Stimulated activated naive B cell treated with anti-CD40 and anti-IgM and Interleukin-4, amounts not matched to agents 10 μg/mL and 1 μg/mL and 100 μg/mL, for 72 hours (primary cell): Measurements from ENCODE around the gene CIB2.

Experiments used
- ATAC-seq, 2 donors: fragments of 150-1000 bp; cut with Tn5 transposase; replicated peaks; 2 replicates each; pipeline ENCODE4 v1.10.0; 2021; ENCODE audit warnings: moderate library complexity in 1 of 2
- DNase-seq: peaks from one replicate; pipeline ENCODE4 v3.0.0; 2021
- H3K27ac Mint-ChIP-seq: one replicate; pipeline ENCODE4 v1.8.0; 2022; ENCODE audit warnings: mild to moderate bottlenecking, mixed read lengths
- H3K27me3 Mint-ChIP-seq, 2 donors: one replicate each; pipeline ENCODE4 v1.8.0; 2022; ENCODE audit warnings: mixed read lengths in 2 of 2
- H3K36me3 Mint-ChIP-seq, 2 donors: one replicate each; pipeline ENCODE4 v1.8.0; 2022; ENCODE audit warnings: mixed read lengths in 2 of 2, mild to moderate bottlenecking in 1 of 2
- H3K4me1 Mint-ChIP-seq, 2 donors: one replicate each; pipeline ENCODE4 v1.8.0; 2022; ENCODE audit warnings: mixed read lengths in 2 of 2, mild to moderate bottlenecking in 1 of 2
- H3K4me3 Mint-ChIP-seq, 2 donors: one replicate each; pipeline ENCODE4 v1.8.0; 2022; ENCODE audit warnings: mild to moderate bottlenecking in 2 of 2, mixed read lengths in 2 of 2, moderate library complexity in 1 of 2
- H3K9me3 Mint-ChIP-seq, 2 donors: one replicate each; pipeline ENCODE4 v1.8.0; 2022; ENCODE audit warnings: mixed read lengths in 2 of 2, mild to moderate bottlenecking in 1 of 2

Gene CIB2

GRCh38 chr15:78065973-78066946 lies 65.0 kb downstream of the CIB2 start:
- H3K27me3 Mint-ChIP-seq: no peaks in the 10 kb centered on the region
- H3K4me1 Mint-ChIP-seq: peaks cover 7 to 37% of the 10 kb centered on the region in 2 donors
- ATAC-seq (peak; percentile 85 to 86), DNase-seq (no peak)
- H3K9me3 Mint-ChIP-seq: no peaks in the 10 kb centered on the region
- peak overlapping the region; percentile 38 to 49 for H3K4me3 Mint-ChIP-seq
- peaks cover 0 to 1% of the 10 kb centered on the region in 2 donors for H3K36me3 Mint-ChIP-seq
- peak overlapping the region; percentile 4 for H3K27ac Mint-ChIP-seq

- Mint-ChIP-seq H3K27ac (peak overlapping the region; percentile 76), H3K27me3 (no peaks in the 10 kb centered on the region), H3K4me1 (peaks cover 9 to 39% of the 10 kb centered on the region in 2 donors), H3K9me3 (no peaks in the 10 kb centered on the region), H3K4me3 (peak overlapping the region in 1 of 2 donors; percentile 38), H3K36me3 (peaks cover 0 to 1% of the 10 kb centered on the region in 2 donors)
- no peak for DNase-seq
- no peak for ATAC-seq
These were observed 65.9 kb downstream of the CIB2 start for GRCh38 chr15:78065284-78065872.

- Mint-ChIP-seq H3K4me1 (peaks cover 17 to 39% of the 10 kb centered on the region in 2 donors), H3K9me3 (no peaks in the 10 kb centered on the region), H3K4me3 (no peak overlapping the region), H3K27ac (no peak overlapping the region), H3K36me3 (peaks cover 0 to 1% of the 10 kb centered on the region in 2 donors), H3K27me3 (no peaks in the 10 kb centered on the region)
- no peak for DNase-seq
- no peak for ATAC-seq
These were observed 66.7 kb downstream of the CIB2 start for GRCh38 chr15:78064544-78064943.

GRCh38 chr15:78063970-78064385 lies 67.3 kb downstream of the CIB2 start:
- no peaks in the 10 kb centered on the region for H3K9me3 Mint-ChIP-seq

GRCh38 chr15:78063217-78063616 lies 68.0 kb downstream of the CIB2 start:
- Mint-ChIP-seq H3K27ac (no peak overlapping the region), H3K9me3 (no peaks in the 10 kb centered on the region), H3K36me3 (peaks cover 0 to 1% of the 10 kb centered on the region in 2 donors), H3K4me1 (peaks cover 31 to 38% of the 10 kb centered on the region in 2 donors), H3K27me3 (no peaks in the 10 kb centered on the region), H3K4me3 (no peak overlapping the region)
- DNase-seq: no peak
- no peak for ATAC-seq

More at GRCh38 chr15:78063970-78064385, 67.3 kb downstream of the CIB2 start:
- no peak for ATAC-seq
- H3K27me3 Mint-ChIP-seq: no peaks in the 10 kb centered on the region
- DNase-seq: no peak
- H3K27ac Mint-ChIP-seq: no peak overlapping the region
- peaks cover 0 to 1% of the 10 kb centered on the region in 2 donors for H3K36me3 Mint-ChIP-seq
- H3K4me3 Mint-ChIP-seq: no peak overlapping the region
- peaks cover 23 to 39% of the 10 kb centered on the region in 2 donors for H3K4me1 Mint-ChIP-seq

- H3K4me3 Mint-ChIP-seq: peak overlapping the region; percentile 57 to 77
- peak overlapping the region; percentile 25 for H3K27ac Mint-ChIP-seq
- peaks cover 27 to 35% of the 10 kb centered on the region in 2 donors for H3K4me1 Mint-ChIP-seq
These were observed 69.2 kb downstream of the CIB2 start for GRCh38 chr15:78061963-78062427.

GRCh38 chr15:78060232-78060631 lies 71.0 kb downstream of the CIB2 start:
- Mint-ChIP-seq H3K36me3 (no peaks in the 10 kb centered on the region), H3K4me3 (no peak overlapping the region), H3K4me1 (peaks cover 40 to 53% of the 10 kb centered on the region in 2 donors), H3K27ac (no peak overlapping the region), H3K27me3 (no peaks in the 10 kb centered on the region), H3K9me3 (no peaks in the 10 kb centered on the region)
- DNase-seq (no peak), ATAC-seq (no peak)

More at GRCh38 chr15:78061963-78062427, 69.2 kb downstream of the CIB2 start:
- peaks cover 0 to 1% of the 10 kb centered on the region in 2 donors for H3K36me3 Mint-ChIP-seq
- DNase-seq: no peak
- peak in 1 of 2 donors; percentile 43 for ATAC-seq
- H3K9me3 Mint-ChIP-seq: no peaks in the 10 kb centered on the region
- no peaks in the 10 kb centered on the region for H3K27me3 Mint-ChIP-seq

GRCh38 chr15:78059110-78059839 lies 72.0 kb downstream of the CIB2 start:
- no peak overlapping the region for H3K4me3 Mint-ChIP-seq
- no peak for DNase-seq
- H3K9me3 Mint-ChIP-seq: no peaks in the 10 kb centered on the region
- peak overlapping the region; percentile 52 for H3K27ac Mint-ChIP-seq
- H3K4me1 Mint-ChIP-seq: peaks cover 43 to 55% of the 10 kb centered on the region in 2 donors
- H3K36me3 Mint-ChIP-seq: no peaks in the 10 kb centered on the region
- no peaks in the 10 kb centered on the region for H3K27me3 Mint-ChIP-seq
- no peak for ATAC-seq

GRCh38 chr15:78058401-78058935 lies 72.8 kb downstream of the CIB2 start:
- H3K27ac Mint-ChIP-seq: no peak overlapping the region
- no peak for DNase-seq
- no peak overlapping the region for H3K4me3 Mint-ChIP-seq
- H3K4me1 Mint-ChIP-seq: peaks cover 43 to 55% of the 10 kb centered on the region in 2 donors
- ATAC-seq: no peak
- no peaks in the 10 kb centered on the region for H3K36me3 Mint-ChIP-seq
- H3K9me3 Mint-ChIP-seq: no peaks in the 10 kb centered on the region
- no peaks in the 10 kb centered on the region for H3K27me3 Mint-ChIP-seq

- ATAC-seq: no peak
- Mint-ChIP-seq H3K9me3 (no peaks in the 10 kb centered on the region), H3K4me3 (no peak overlapping the region), H3K4me1 (peaks cover 43 to 61% of the 10 kb centered on the region in 2 donors), H3K27ac (peak overlapping the region; percentile 25), H3K27me3 (no peaks in the 10 kb centered on the region), H3K36me3 (peaks cover 0 to 6% of the 10 kb centered on the region in 2 donors)
- DNase-seq: no peak
These were observed 73.4 kb downstream of the CIB2 start for GRCh38 chr15:78057803-78058202.

- Mint-ChIP-seq H3K4me3 (no peak overlapping the region), H3K9me3 (no peaks in the 10 kb centered on the region), H3K4me1 (peaks cover 49 to 67% of the 10 kb centered on the region in 2 donors), H3K27me3 (no peaks in the 10 kb centered on the region), H3K36me3 (peaks cover 5 to 12% of the 10 kb centered on the region in 2 donors), H3K27ac (peak overlapping the region; percentile 33)
- peak; percentile 82 to 84 for ATAC-seq
- no peak for DNase-seq
These were observed 74.5 kb downstream of the CIB2 start for GRCh38 chr15:78056714-78057269.

GRCh38 chr15:78055919-78056713 lies 75.1 kb downstream of the CIB2 start:
- no peak for DNase-seq
- H3K9me3 Mint-ChIP-seq: no peaks in the 10 kb centered on the region
- peaks cover 5 to 12% of the 10 kb centered on the region in 2 donors for H3K36me3 Mint-ChIP-seq
- H3K27ac Mint-ChIP-seq: peak overlapping the region; percentile 70
- peak overlapping the region; percentile 2 to 26 for H3K4me3 Mint-ChIP-seq
- H3K27me3 Mint-ChIP-seq: no peaks in the 10 kb centered on the region
- H3K4me1 Mint-ChIP-seq: peaks cover 50 to 72% of the 10 kb centered on the region in 2 donors
- ATAC-seq: peak; percentile 11 to 26

- Mint-ChIP-seq H3K27me3 (no peaks in the 10 kb centered on the region), H3K27ac (no peak overlapping the region), H3K4me3 (no peak overlapping the region), H3K9me3 (no peaks in the 10 kb centered on the region), H3K4me1 (peaks cover 52 to 77% of the 10 kb centered on the region in 2 donors), H3K36me3 (peaks cover 5 to 12% of the 10 kb centered on the region in 2 donors)
- no peak for ATAC-seq
- no peak for DNase-seq
These were observed 76.3 kb downstream of the CIB2 start for GRCh38 chr15:78054966-78055365.
